ENCODE results near the gene ASB1. TPM values are rescaled to one million over a fixed set of nuclear protein-coding genes. Genes with fewer than 3 reads are reported as not detected.

ASB1 gene
- total and polyA plus RNA-seq, 9 of the 15 experiments (the other 6 are each of a cell fraction or from before 2014, with no cell fraction given), result 6.3 to 37.7 (median 23.9) TPM

DNA sequence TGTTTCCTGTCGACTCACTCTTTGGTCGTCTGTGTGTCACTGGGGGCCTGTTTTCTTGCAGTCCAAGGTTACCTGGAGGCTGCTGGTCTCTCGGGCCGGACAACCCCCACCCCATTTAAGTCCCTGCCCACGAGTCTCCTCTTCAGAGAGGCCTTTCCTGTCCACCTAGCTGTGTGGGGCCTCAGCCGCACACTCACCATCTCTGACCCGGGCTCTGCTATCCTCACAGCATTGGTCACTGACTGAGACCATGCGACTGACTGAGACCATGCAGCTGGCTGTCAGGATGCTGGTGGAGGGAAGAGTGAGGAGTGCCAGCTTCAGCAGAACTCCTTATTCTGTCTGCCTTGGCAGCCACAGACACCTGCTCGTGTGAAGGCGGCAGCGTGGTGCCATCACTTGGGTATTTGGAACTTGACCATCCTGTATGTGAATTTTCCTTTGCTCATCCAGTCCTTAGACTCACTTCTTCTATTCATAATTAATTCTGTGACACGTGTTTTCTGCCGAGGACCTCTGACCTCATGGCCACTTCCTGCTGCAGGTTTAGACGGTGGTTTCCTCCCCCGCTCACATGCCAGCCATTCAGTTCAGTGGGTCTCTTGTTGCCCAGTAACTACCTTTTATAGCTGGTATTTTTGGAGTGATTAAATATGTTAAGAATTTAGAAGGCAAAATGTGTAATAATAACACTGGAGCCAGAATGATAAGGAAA is 47.5 kb upstream of the ASB1 start:
- intact Hi-C loops (cut with micrococcal nuclease) (no loop called here), in situ Hi-C loops (cut with MboI) (no loop called here)
- DNase-seq (ENCODE audit: extremely low read depth in 1 of 4, low spot score in 3 of 4) (peak in 1 of 4 experiments; percentile 16), ATAC-seq (no peak), FAIRE-seq (no peak)
- H3K79me2 ChIP-seq (ENCODE audit: control insufficient read depth, insufficient read depth, low read length), result no peaks in the 10 kb centered on the region
- H2AFZ ChIP-seq (ENCODE audit: low read depth, low read length), result no peak overlapping the region; the same call in 1 of the 2 replicates
- no peaks in the 10 kb centered on the region for H4K20me1 ChIP-seq (replicated peaks; ENCODE audit: control insufficient read depth, insufficient read depth, low read length)
- H3K9me3 ChIP-seq (replicated peaks; ENCODE audit: control insufficient read depth, insufficient read depth, low read depth, low read length), result no peaks in the 10 kb centered on the region
- peak overlapping the region in 1 of 2 experiments; percentile 37; a peak in 2 of 4 replicates for H3K9ac ChIP-seq (ENCODE audit: insufficient read depth in 1 of 2, low read depth in 2 of 2, low read length in 2 of 2)
- CTCF ChIA-PET (ENCODE audit: low intra/inter-chr PET ratio), result no interaction called here
- no peaks in the 10 kb centered on the region for H3K27me3 ChIP-seq (ENCODE audit: control insufficient read depth in 2 of 2, insufficient read depth in 2 of 2, low read length in 2 of 2)
- H3K27ac ChIP-seq (ENCODE audit: extremely low read depth, low read depth, low read length), result no peak overlapping the region
- H3K36me3 ChIP-seq (ENCODE audit: control insufficient read depth, insufficient read depth, low read length), result no peaks in the 10 kb centered on the region
- no peaks in the 10 kb centered on the region for H3K9me1 ChIP-seq (ENCODE audit: control insufficient read depth, insufficient read depth, low read length)
- H3K4me1 ChIP-seq (replicated peaks in 1 of 2; ENCODE audit: control insufficient read depth in 2 of 2, insufficient read depth in 2 of 2, low read length in 2 of 2), result peaks cover 6 to 9% of the 10 kb centered on the region in 2 experiments; a peak in 4 of 5 replicates
- no peak overlapping the region for H3K4me2 ChIP-seq (ENCODE audit: insufficient read depth, low read length)
- BruUV-seq (replicated peaks), result no TSS peak
- POLR2A ChIA-PET, result no interaction called here
- 66% methylated on average over 15 of the region's 15 CpGs for WGBS (ENCODE audit: insufficient coverage, low coverage, missing lambda C conversion rate)
- H3K4me3 ChIP-seq, result no peak overlapping the region
- TF ChIP-seq, protein P1, sequence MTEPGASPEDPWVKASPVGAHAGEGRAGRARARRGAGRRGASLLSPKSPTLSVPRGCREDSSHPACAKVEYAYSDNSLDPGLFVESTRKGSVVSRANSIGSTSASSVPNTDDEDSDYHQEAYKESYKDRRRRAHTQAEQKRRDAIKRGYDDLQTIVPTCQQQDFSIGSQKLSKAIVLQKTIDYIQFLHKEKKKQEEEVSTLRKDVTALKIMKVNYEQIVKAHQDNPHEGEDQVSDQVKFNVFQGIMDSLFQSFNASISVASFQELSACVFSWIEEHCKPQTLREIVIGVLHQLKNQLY (CRISPR knock-in tag; conservative IDR thresholded peaks at IDR 0.05), result no peak
- TF ChIP-seq PCBP2 (IDR thresholded peaks at IDR 0.05; ENCODE audit: low read depth, low read length, poor library complexity, severe bottlenecking) (no peak), MAZ (CRISPR knock-in tag; conservative IDR thresholded peaks at IDR 0.05 in 1 of 2, IDR thresholded peaks at IDR 0.05 in 1 of 2) (no peak), NR2C1 (IDR thresholded peaks at IDR 0.05) (peak; percentile 53; the same call in 1 of the 2 replicates), NR2C1 (tag; IDR thresholded peaks at IDR 0.05) (no peak), EP400 (IDR thresholded peaks at IDR 0.05) (no peak), EGR1 (conservative IDR thresholded peaks at IDR 0.05) (no peak), KDM5B (IDR thresholded peaks at IDR 0.05; ENCODE audit: insufficient replicate concordance, low read depth, low read length) (no peak), SMARCE1 (IDR thresholded peaks at IDR 0.05) (no peak), SMAD1 (IDR thresholded peaks at IDR 0.05; ENCODE audit: low read depth, low read length, partially characterized antibody) (no peak)
- TF ChIP-seq, protein P2, sequence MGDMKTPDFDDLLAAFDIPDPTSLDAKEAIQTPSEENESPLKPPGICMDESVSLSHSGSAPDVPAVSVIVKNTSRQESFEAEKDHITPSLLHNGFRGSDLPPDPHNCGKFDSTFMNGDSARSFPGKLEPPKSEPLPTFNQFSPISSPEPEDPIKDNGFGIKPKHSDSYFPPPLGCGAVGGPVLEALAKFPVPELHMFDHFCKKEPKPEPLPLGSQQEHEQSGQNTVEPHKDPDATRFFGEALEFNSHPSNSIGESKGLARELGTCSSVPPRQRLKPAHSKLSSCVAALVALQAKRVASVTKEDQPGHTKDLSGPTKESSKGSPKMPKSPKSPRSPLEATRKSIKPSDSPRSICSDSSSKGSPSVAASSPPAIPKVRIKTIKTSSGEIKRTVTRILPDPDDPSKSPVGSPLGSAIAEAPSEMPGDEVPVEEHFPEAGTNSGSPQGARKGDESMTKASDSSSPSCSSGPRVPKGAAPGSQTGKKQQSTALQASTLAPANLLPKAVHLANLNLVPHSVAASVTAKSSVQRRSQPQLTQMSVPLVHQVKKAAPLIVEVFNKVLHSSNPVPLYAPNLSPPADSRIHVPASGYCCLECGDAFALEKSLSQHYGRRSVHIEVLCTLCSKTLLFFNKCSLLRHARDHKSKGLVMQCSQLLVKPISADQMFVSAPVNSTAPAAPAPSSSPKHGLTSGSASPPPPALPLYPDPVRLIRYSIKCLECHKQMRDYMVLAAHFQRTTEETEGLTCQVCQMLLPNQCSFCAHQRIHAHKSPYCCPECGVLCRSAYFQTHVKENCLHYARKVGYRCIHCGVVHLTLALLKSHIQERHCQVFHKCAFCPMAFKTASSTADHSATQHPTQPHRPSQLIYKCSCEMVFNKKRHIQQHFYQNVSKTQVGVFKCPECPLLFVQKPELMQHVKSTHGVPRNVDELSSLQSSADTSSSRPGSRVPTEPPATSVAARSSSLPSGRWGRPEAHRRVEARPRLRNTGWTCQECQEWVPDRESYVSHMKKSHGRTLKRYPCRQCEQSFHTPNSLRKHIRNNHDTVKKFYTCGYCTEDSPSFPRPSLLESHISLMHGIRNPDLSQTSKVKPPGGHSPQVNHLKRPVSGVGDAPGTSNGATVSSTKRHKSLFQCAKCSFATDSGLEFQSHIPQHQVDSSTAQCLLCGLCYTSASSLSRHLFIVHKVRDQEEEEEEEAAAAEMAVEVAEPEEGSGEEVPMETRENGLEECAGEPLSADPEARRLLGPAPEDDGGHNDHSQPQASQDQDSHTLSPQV (IDR thresholded peaks at IDR 0.05), result 0 out of 2 replicates have a peak, but pooled peaks have one; percentile 34
